GM13977 (cell line): ENCODE data around the gene SSTR3.

Experiments
- DNase-seq: peaks from one replicate; pipeline ENCODE4 v3.0.0; 2012; ENCODE audit warnings: low spot score
- in situ Hi-C: fragments of 300-500 bp; cut with MboI; formaldehyde crosslinking; loops from one replicate; pipeline ENCODE4 v1.12.0; 2022; ENCODE audit warnings: low sequenced_read_pairs, low pct_unique_long_range_greater_than_20kb, mixed read lengths, inconsistent platforms; ENCODE audit not compliant: unreplicated experiment
- TF ChIP-seq, protein P1 (sequence below): IDR thresholded peaks from 2 replicates; pipeline ENCODE4 v1.5.1; 2012; ENCODE audit warnings: mild to moderate bottlenecking, control low read depth; ENCODE audit not compliant: insufficient read depth; ENCODE audit errors: extremely low read depth, missing control alignments

SSTR3 gene

GRCh38 chr22:37219533-37219932, 7.3 kb upstream of the SSTR3 start:
- in situ Hi-C loops, result no loop called here
- DNase-seq, result no peak
- TF ChIP-seq, protein P1, sequence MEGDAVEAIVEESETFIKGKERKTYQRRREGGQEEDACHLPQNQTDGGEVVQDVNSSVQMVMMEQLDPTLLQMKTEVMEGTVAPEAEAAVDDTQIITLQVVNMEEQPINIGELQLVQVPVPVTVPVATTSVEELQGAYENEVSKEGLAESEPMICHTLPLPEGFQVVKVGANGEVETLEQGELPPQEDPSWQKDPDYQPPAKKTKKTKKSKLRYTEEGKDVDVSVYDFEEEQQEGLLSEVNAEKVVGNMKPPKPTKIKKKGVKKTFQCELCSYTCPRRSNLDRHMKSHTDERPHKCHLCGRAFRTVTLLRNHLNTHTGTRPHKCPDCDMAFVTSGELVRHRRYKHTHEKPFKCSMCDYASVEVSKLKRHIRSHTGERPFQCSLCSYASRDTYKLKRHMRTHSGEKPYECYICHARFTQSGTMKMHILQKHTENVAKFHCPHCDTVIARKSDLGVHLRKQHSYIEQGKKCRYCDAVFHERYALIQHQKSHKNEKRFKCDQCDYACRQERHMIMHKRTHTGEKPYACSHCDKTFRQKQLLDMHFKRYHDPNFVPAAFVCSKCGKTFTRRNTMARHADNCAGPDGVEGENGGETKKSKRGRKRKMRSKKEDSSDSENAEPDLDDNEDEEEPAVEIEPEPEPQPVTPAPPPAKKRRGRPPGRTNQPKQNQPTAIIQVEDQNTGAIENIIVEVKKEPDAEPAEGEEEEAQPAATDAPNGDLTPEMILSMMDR, result no peak

DNA sequence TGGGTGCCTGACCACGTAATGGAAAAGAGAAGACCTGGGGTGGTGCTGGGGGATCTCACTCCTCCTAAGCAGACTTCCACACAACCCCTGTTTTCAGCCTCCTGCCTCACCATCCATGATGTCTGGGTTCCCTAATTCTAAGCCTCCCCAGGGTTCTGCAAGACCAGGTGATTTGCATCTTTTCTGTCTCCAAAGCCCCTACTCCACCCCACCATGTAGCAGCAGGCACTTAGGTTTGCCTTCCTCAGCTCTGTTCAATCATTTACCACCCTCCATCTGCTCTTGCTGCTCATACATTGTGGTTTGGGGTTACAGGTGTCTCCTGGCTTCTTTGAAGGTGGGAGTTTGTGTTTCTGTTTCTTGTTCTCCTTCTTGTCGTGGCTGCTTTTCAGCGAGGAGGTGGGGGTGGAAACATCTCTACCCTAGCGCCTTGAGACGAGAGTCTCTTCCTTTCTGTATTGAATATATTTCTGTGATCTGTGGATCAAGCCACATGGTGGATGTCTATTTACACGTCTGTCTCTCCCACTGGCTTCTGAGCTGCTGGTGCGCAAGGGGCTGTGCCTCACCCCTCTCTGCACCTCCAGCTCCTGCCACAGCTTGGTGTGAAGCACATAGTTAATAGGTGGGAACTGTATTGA, 6.6 kb upstream of the SSTR3 start:
- in situ Hi-C loops, result no loop called here
- DNase-seq, result peak; percentile 86
- TF ChIP-seq, protein P1, result no peak

DNA sequence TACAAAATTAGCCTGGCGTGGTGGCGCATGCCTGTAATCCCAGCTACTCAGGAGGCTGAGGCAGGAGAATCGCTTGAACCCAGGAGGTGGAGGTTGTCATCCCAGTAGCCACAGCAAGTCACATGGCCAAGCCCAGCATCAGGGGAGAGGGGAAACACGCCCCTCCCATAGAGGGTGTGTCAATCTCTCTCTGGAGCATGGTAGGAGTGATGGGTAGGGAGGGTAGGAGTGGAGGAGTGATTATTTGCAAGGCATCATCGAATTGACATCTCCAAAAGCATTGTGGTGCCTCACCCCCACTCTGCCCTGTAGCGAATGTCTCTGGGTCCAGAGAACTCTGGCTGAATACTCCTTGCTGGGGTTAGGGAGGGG, 6.1 kb upstream of the SSTR3 start:
- TF ChIP-seq, protein P1, result no peak
- in situ Hi-C loops, result no loop called here
- no peak for DNase-seq

DNA sequence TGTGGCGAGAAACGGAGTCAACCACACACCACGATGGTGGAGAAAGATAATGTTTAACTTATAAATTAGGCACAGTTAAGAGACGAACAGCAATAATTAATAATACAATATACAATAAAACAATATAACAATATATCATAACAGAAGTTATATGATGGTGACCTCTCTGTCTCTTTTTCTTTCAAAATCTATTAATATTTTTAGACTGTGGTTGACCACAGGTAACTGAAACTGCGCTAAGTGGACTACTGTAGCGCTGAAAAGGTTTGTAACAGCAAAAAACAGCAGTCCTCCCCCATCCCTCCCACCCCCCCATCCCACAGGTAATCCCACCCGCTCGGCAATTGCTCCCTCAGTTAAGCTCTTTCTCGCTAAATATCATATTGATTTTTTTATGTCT, 3.6 kb upstream of the SSTR3 start:
- TF ChIP-seq, protein P1, result no peak
- in situ Hi-C loops, result no loop called here

DNA sequence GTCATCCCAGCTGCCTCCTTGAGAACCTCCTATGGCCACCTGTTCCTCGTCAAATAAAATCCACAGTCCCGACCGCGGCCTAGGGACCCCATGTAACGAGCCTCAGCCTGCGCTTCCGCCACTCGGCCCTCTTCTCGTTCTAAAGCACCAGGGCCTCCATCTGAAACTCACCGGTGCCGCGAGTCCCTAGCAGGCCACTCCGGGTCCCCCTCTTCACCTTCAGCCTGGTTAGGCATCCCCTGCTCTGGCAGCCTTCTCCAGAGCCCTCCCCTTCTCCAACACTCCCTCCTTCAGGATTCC, 2.4 kb upstream of the SSTR3 start:
- TF ChIP-seq, protein P1, result no peak
- DNase-seq, result no peak
- in situ Hi-C loops, result no loop called here

More for the DNA sequence above, 3.6 kb upstream of the SSTR3 start:
- no peak for DNase-seq

DNA sequence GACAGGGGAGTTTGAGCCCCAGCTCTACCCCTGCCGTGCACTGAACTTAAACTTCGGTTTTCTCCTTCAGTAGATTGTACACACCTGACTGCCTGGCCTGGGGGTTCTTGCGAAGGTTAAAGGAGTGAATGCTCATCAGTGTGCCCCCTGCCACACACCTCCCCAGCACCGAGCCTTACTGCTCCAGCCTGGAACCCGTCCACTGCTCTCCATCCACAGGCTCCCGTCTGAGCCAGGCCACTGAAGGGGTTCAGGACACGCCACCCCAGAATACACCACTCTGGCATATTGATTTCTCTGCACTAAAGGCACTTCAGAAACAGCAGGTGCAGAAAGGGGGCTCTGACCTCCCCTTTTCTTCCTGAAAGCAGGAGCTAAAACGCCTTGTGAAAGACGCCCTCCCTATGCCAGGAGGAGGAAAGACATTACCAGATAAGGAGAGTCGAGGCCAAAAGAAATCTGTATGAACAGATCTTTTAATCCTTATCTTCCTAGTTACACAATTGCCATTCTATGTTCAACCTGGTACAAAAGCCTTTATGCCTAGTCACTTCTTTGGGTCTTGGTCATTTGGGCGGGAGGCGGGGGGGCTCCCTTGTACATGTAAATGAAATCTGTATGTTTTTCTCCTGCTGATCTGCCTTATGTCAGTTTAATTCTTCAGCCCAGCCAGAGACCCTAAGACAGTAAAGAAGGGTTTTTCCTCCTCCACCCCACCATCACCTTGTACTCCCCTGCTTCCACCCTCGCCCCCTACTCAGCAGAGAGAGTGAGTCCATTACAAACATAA, 1.9 kb upstream of the SSTR3 start:
- in situ Hi-C loops, result no loop called here
- TF ChIP-seq, protein P1, result no peak
- no peak for DNase-seq
